Measurements from ENCODE around the gene MCAM. TPM values are rescaled to one million over a fixed set of nuclear protein-coding genes. Genes with fewer than 3 reads are reported as not detected.

MCAM gene
- total and polyA plus RNA-seq, 12 donors, result 35.8 to 136 (median 96.8) TPM

DNA sequence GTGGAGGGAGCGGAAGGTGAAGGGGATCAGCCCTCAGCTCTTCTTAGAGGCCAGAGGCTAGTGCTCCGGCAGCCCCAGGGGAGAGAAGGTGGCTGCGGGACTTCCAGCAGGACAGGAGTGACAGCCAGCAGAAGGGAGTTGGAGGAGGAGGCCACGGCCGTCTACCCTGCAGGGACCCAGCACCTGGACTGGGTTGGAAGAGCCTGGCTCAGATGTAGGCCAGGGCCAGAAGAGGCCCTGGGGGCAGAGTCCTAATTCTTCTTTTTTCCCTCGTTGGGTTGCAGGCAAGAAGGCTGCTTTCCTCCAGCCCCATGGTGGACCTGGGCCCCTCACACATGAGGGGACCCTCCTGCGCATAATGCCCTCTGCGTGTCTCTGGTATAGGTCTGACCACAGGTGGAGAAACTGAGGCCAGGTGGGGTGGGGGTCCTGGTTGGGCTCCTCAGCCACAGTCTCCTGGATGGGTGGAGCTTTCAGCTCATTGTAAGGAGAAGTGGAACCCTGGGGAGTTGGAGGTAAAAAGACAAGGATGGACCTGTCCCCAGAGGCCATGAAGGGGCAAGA lies 2.3 kb upstream of the MCAM start:
- Histone ChIP-seq H3K36me3 (peaks cover 0 to 11% (median 6%) of the 10 kb centered on the region in 9 donors), H3K9me3 (no peaks in the 10 kb centered on the region), H3K4me3 (peak overlapping the region in 7 of 10 donors; percentile 3 to 60 (median 13)), H3K27me3 (peaks cover 0 to 69% (median 0%) of the 10 kb centered on the region in 7 donors), H3K4me1 (peaks cover 11 to 94% (median 70%) of the 10 kb centered on the region in 9 donors), H3K27ac (peak overlapping the region; percentile 85 to 99 (median 92))
- intact Hi-C loops (cut with DNase I), result loop anchor here in 2 of 10 donors (5.0 to 10.0 kb wide), 2 partner anchors 112 to 224 kb away; partner anchors contain the start of gene CBL (in 1 of the 2)
- DNase-seq (no peak), ATAC-seq (no peak)
- 57 to 72% methylated on average over 8 of the region's 8 CpGs for WGBS, 2 donors
- TF ChIP-seq, protein P1, sequence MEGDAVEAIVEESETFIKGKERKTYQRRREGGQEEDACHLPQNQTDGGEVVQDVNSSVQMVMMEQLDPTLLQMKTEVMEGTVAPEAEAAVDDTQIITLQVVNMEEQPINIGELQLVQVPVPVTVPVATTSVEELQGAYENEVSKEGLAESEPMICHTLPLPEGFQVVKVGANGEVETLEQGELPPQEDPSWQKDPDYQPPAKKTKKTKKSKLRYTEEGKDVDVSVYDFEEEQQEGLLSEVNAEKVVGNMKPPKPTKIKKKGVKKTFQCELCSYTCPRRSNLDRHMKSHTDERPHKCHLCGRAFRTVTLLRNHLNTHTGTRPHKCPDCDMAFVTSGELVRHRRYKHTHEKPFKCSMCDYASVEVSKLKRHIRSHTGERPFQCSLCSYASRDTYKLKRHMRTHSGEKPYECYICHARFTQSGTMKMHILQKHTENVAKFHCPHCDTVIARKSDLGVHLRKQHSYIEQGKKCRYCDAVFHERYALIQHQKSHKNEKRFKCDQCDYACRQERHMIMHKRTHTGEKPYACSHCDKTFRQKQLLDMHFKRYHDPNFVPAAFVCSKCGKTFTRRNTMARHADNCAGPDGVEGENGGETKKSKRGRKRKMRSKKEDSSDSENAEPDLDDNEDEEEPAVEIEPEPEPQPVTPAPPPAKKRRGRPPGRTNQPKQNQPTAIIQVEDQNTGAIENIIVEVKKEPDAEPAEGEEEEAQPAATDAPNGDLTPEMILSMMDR (IDR thresholded peaks at IDR 0.05), result no peak

DNA sequence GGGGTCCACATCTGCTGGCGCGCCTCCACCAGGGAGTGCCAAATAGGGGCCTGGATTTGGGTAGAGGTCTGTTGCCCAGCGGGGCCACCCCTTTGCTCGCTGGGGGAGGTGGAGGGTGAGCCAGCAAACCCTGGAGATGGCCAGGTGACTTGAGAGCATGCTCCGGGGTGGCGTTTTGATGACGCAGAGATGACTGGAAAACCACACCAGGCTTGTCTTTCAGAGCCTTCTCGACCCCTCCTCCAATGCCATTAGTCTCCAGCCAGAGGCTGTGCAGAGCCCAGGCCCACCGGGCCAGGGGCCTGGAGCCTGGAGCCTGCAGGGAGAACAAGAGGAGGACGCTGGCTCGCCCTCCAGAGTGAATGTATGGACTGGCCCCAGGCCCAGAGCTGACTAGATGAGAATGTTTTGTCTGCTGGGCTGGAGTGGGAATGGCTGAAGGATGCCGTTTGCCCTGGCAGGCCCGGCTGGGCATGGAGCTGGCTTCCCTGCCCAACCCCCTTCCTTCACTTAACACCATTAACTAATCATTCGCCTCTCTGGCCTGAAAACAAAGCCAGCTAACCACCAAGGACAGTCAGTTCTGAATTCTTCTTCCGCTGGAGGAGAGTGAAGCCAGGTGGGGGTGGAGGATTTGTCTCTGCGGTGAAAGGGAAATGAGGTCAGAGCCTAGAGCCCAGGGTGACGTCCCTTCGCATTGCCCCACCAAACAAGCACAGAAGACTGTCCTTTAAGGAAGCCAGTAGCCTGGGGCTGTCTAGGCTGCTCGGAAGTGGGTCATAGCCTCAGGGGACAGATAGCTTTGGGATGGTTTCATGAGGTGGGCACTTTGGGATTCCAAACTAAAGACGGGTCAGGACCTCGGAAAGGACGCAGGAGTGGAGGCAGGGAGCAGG lies 1.6 kb upstream of the MCAM start:
- H3K9me3 ChIP-seq, result no peaks in the 10 kb centered on the region
- peaks cover 0 to 72% (median 0%) of the 10 kb centered on the region in 7 donors for H3K27me3 ChIP-seq
- H3K4me1 ChIP-seq, result peaks cover 11 to 94% (median 70%) of the 10 kb centered on the region in 9 donors
- peak in 5 of 8 donors; percentile 4 to 51 (median 19) for ATAC-seq
- intact Hi-C loops (cut with DNase I), result loop anchor here in 2 of 10 donors (5.0 to 10.0 kb wide), 2 partner anchors 111 to 224 kb away; partner anchors contain the start of gene CBL (in 1 of the 2)
- peaks cover 0 to 19% (median 8%) of the 10 kb centered on the region in 9 donors for H3K36me3 ChIP-seq
- peak overlapping the region; percentile 85 to 99 (median 92) for H3K27ac ChIP-seq
- H3K4me3 ChIP-seq, result peak overlapping the region in 6 of 10 donors; percentile 13 to 84 (median 66)
- DNase-seq, result peak in 1 of 2 donors; percentile 64
- WGBS, 2 donors, result 51 to 53% methylated on average over 22 of the region's 22 CpGs
- TF ChIP-seq, protein P1 (IDR thresholded peaks at IDR 0.05), result no peak

DNA sequence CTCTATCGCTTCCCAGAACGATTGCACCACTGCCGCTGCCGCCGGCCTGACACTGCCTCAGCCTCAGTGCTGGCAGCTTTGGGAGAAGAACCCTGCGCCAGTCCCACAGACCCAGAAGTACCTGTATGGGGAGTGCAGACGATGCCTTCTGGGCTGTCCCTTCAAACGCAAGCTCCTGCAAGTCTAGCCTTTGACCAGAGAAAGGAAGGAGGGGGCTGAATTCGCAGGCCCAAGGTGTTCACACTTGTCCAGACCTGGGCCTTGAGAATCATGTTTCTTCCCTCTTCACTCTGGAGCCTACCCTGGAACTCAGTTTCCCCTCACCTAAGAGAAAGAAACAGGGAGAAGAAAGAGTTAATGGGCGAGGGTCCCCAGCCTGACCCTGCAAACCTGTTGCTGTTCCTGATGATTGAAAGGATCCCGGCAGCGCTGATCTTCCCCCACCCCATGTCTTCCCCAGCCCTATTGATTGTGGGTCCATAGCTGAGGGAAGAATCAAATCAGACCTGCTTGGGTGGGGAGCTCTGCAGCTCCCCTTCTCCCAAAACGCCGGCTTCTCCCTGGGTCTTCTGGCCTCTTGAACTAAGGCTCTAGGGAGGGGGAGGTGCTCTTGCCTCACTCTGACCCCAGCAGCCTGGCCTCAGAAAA lies 786 bp upstream of the MCAM start:
- Histone ChIP-seq H3K36me3 (peaks cover 0 to 26% (median 11%) of the 10 kb centered on the region in 9 donors), H3K4me3 (peak overlapping the region; percentile 10 to 94 (median 80)), H3K4me1 (peaks cover 11 to 90% (median 70%) of the 10 kb centered on the region in 9 donors), H3K27me3 (peaks cover 0 to 72% (median 0%) of the 10 kb centered on the region in 7 donors), H3K27ac (peak overlapping the region; percentile 85 to 99 (median 92)), H3K9me3 (no peaks in the 10 kb centered on the region)
- no peak for DNase-seq
- ATAC-seq, result no peak
- TF ChIP-seq, protein P1 (IDR thresholded peaks at IDR 0.05), result no peak
- intact Hi-C loops (cut with DNase I), result loop anchor here in 2 of 10 donors (5.0 to 10.0 kb wide), 2 partner anchors 110 to 223 kb away; partner anchors contain the start of gene CBL (in 1 of the 2)
- WGBS, 2 donors, result 38 to 47% methylated on average over 14 of the region's 14 CpGs
